K562 (cell line): Measurements from ENCODE around the gene HAPLN2. TPM values are rescaled to one million over a fixed set of nuclear protein-coding genes. Genes with fewer than 3 reads are reported as not detected.
A peak's percentile ranks its signal among the peaks of the same experiment; 100 is the strongest.

Source experiments
- CREM ChIP-seq: IDR thresholded peaks from 2 replicates; pipeline ENCODE4 v1.6.1; 2014; ENCODE audit warnings: antibody characterized with exemption, low read depth
- EWSR1 ChIP-seq: fragments of 450-650 bp; IDR thresholded peaks from 2 replicates; pipeline ENCODE4 v1.6.1; 2018; ENCODE audit warnings: borderline replicate concordance, mild to moderate bottlenecking, low read depth, moderate library complexity; ENCODE audit not compliant: partially characterized antibody
- FIP1L1 ChIP-seq: fragments of 200-400 bp; formaldehyde crosslinking; IDR thresholded peaks from 2 replicates; pipeline ENCODE4 v1.6.1; 2018; ENCODE audit warnings: mild to moderate bottlenecking, low read depth, low read length; ENCODE audit not compliant: poor library complexity, severe bottlenecking
- GATAD2A ChIP-seq: fragments of 450-650 bp; IDR thresholded peaks from 2 replicates; pipeline ENCODE4 v1.6.1; 2017
- MEF2A ChIP-seq: IDR thresholded peaks from 2 replicates; pipeline ENCODE4 v1.6.1; 2011; ENCODE audit warnings: low read depth, mild to moderate bottlenecking, low read length, moderate library complexity; ENCODE audit not compliant: control insufficient read depth
- NR3C1 ChIP-seq: sonication (generic); formaldehyde crosslinking; IDR thresholded peaks from 2 replicates; pipeline ENCODE4 v1.8.1; 2022; ENCODE audit warnings: missing genetic modification reagents
- SIN3A ChIP-seq, 2 experiments: fragments of 150-350 bp in 1 of 2; IDR thresholded peaks; 2 replicates each; pipeline ENCODE4 v1.6.1; 2011 to 2016; ENCODE audit warnings: borderline replicate concordance in 2 of 2, low read depth in 2 of 2, low read length in 2 of 2, mild to moderate bottlenecking in 2 of 2, moderate library complexity in 2 of 2; ENCODE audit not compliant: control insufficient read depth in 1 of 2
- SRSF7 ChIP-seq: fragments of 200-400 bp; formaldehyde crosslinking; optimal IDR thresholded peaks from 2 replicates; pipeline ENCODE3; 2017; ENCODE audit warnings: mild to moderate bottlenecking, low read depth, low read length
- TOE1 ChIP-seq, 2 experiments: fragments of 450-650 bp in 1 of 2; sonication (generic) in 1 of 2; formaldehyde crosslinking in 1 of 2; IDR thresholded peaks; 2 replicates each; pipeline versions ENCODE4 v1.7.1 to v1.8.0; 2016 to 2022; ENCODE audit warnings: borderline replicate concordance in 2 of 2, mild to moderate bottlenecking in 2 of 2, antibody characterized with exemption in 1 of 2, inconsistent platforms in 1 of 2, low read depth in 1 of 2, missing genetic modification reagents in 1 of 2, moderate library complexity in 1 of 2
- YY1 ChIP-seq, 3 experiments: IDR thresholded peaks; 2 replicates each; pipeline ENCODE4 v1.6.1; 2011; ENCODE audit warnings: low read length in 2 of 3, mild to moderate bottlenecking in 2 of 3, moderate library complexity in 2 of 3, borderline replicate concordance in 1 of 3, control low read depth in 1 of 3, low read depth in 1 of 3; ENCODE audit not compliant: insufficient read depth in 3 of 3, insufficient replicate concordance in 2 of 3, control insufficient read depth in 1 of 3, insufficient read length in 1 of 3; ENCODE audit errors: extremely low read depth in 1 of 3
- ZNF282 ChIP-seq: sonication (generic); formaldehyde crosslinking; IDR thresholded peaks from 2 replicates; pipeline ENCODE4 v1.8.1; 2023; ENCODE audit warnings: missing genetic modification reagents
- polyA plus RNA-seq, 8 experiments: library from polyadenylated mRNA; depleted of rRNA in 4 of 8; stranded (reverse) in 5 of 8; unstranded in 3 of 8; fragments of >200 nt; fragmentation: Nextera tagmentation in 2 of 8; fragmentation: Illumina TruSeq in 1 of 8; extraction: Ambion mirVana in 2 of 8; extraction: Trizol in 1 of 8; gene quantifications; 2 replicates each; pipeline versions ENCODE4 v1.2.1 to v1.2.3, GENCODE V29; 2011 to 2014; ENCODE audit warnings: inconsistent platforms in 1 of 8, missing spikeins in 1 of 8
- total RNA-seq, 7 experiments: library from RNA; depleted of rRNA in 6 of 7; stranded (reverse); fragments of >200 nt in 6 of 7; fragmentation: Illumina TruSeq in 2 of 7; extraction: Trizol in 2 of 7; gene quantifications; 2 replicates each; pipeline versions ENCODE4 v1.2.1 to v1.2.3, GENCODE V29; 2011 to 2021; ENCODE audit warnings: low replicate concordance in 1 of 7
- TF ChIP-seq, protein P1 (sequence below): fragments of 450-650 bp; formaldehyde crosslinking; IDR thresholded peaks from 2 replicates; pipeline ENCODE4 v1.4.0; 2020; ENCODE audit warnings: mild to moderate bottlenecking, mixed read lengths
- TF ChIP-seq, protein P2 (sequence below): fragments of 450-650 bp; IDR thresholded peaks from 2 replicates; pipeline ENCODE4 v1.6.1; 2017; ENCODE audit warnings: antibody characterized with exemption
- TF ChIP-seq, protein P3 (sequence below): fragments of 450-650 bp; IDR thresholded peaks from 2 replicates; pipeline ENCODE4 v1.7.0; 2016; ENCODE audit warnings: borderline replicate concordance
- TF ChIP-seq, protein P4 (sequence below): fragments of 450-650 bp; IDR thresholded peaks from one replicate; pipeline ENCODE4 v1.6.1; 2018; ENCODE audit warnings: mild to moderate bottlenecking, moderate library complexity; ENCODE audit not compliant: partially characterized antibody
- TF ChIP-seq, protein P5 (sequence below): sonication (generic); IDR thresholded peaks from 2 replicates; pipeline ENCODE4 v1.6.1; 2016

HAPLN2 gene
- total and polyA plus RNA-seq, 9 of the 15 experiments (the other 6 are each of a cell fraction or from before 2014, with no cell fraction given), result 0.14 to 5.2 (median 3.8) TPM; not detected in 4

DNA sequence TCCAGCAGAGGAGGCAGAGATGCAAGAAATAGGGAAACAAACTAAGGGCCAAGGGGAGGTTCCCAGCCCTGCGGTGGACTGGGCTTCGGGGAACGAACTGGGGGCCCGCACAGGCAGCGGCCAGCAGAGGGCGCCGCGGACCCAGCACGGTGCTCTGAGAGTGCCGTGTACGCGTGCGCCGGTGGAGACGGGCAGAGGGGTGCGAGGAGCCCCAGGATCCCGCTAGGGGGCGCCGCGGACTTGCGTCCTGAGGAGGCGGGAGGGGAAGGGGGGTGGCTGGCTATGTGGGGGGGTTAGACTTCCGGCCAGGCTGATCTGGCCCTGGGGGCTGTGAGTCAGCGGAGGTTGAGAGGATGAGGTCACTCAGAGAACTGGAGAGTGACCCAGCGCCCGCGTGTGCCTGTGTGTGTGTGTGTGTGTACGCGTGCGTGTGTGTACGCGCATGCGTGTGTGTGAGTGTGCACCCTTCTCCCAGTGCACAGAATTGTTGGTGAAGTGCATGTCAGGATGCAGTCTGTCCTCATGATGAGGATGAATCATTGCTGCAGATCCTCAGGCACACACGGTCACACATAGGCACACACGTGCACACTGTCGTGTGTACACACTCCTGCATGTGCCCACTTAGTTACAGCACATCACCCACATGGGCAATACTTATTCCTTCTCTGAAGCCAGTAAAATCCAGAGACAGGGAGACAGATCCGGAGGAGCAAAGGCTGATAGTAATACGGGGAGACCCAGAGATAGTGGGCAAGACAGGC is 41.0 kb downstream of the HAPLN2 start (continued):
- no peak for TF ChIP-seq SRSF7
- TF ChIP-seq ZNF282, result 0 out of 2 replicates have a peak, but pooled peaks have one; percentile 14
- TF ChIP-seq, protein P1, sequence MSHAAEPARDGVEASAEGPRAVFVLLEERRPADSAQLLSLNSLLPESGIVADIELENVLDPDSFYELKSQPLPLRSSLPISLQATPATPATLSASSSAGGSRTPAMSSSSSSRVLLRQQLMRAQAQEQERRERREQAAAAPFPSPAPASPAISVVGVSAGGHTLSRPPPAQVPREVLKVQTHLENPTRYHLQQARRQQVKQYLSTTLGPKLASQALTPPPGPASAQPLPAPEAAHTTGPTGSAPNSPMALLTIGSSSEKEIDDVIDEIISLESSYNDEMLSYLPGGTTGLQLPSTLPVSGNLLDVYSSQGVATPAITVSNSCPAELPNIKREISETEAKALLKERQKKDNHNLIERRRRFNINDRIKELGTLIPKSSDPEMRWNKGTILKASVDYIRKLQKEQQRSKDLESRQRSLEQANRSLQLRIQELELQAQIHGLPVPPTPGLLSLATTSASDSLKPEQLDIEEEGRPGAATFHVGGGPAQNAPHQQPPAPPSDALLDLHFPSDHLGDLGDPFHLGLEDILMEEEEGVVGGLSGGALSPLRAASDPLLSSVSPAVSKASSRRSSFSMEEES (CRISPR knock-in tag), result no peak
- TF ChIP-seq NR3C1 (CRISPR knock-in tag), result no peak
- TF ChIP-seq YY1 (IDR thresholded peaks at IDR 0.05; ENCODE audit: borderline replicate concordance in 1 of 3, control insufficient read depth in 1 of 3, extremely low read depth in 1 of 3, insufficient read depth in 3 of 3, insufficient read length in 1 of 3, insufficient replicate concordance in 2 of 3, low read depth in 1 of 3, low read length in 2 of 3), result peak in 2 of 3 experiments; percentile 3 to 67
- peak; percentile 39; the same call in 1 of the 2 replicates for TF ChIP-seq MEF2A
- peak in 1 of 2 experiments; percentile 32; a peak in 1 of 4 replicates for TF ChIP-seq SIN3A (IDR thresholded peaks at IDR 0.05; ENCODE audit: borderline replicate concordance in 2 of 2, control insufficient read depth in 1 of 2, low read depth in 2 of 2, low read length in 2 of 2)
- TF ChIP-seq, protein P2, sequence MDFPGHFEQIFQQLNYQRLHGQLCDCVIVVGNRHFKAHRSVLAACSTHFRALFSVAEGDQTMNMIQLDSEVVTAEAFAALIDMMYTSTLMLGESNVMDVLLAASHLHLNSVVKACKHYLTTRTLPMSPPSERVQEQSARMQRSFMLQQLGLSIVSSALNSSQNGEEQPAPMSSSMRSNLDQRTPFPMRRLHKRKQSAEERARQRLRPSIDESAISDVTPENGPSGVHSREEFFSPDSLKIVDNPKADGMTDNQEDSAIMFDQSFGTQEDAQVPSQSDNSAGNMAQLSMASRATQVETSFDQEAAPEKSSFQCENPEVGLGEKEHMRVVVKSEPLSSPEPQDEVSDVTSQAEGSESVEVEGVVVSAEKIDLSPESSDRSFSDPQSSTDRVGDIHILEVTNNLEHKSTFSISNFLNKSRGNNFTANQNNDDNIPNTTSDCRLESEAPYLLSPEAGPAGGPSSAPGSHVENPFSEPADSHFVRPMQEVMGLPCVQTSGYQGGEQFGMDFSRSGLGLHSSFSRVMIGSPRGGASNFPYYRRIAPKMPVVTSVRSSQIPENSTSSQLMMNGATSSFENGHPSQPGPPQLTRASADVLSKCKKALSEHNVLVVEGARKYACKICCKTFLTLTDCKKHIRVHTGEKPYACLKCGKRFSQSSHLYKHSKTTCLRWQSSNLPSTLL, result no peak
- TF ChIP-seq CREM, result peak; percentile 74
- TF ChIP-seq, protein P3, sequence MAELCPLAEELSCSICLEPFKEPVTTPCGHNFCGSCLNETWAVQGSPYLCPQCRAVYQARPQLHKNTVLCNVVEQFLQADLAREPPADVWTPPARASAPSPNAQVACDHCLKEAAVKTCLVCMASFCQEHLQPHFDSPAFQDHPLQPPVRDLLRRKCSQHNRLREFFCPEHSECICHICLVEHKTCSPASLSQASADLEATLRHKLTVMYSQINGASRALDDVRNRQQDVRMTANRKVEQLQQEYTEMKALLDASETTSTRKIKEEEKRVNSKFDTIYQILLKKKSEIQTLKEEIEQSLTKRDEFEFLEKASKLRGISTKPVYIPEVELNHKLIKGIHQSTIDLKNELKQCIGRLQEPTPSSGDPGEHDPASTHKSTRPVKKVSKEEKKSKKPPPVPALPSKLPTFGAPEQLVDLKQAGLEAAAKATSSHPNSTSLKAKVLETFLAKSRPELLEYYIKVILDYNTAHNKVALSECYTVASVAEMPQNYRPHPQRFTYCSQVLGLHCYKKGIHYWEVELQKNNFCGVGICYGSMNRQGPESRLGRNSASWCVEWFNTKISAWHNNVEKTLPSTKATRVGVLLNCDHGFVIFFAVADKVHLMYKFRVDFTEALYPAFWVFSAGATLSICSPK, result 0 out of 2 replicates have a peak, but pooled peaks have one; percentile 9
- TF ChIP-seq TOE1 (IDR thresholded peaks at IDR 0.05; ENCODE audit: borderline replicate concordance), result peak; percentile 84
- peak; percentile 52; the same call in 1 of the 2 replicates for TF ChIP-seq TOE1 (CRISPR knock-in tag; IDR thresholded peaks at IDR 0.05; ENCODE audit: borderline replicate concordance, low read depth)
- no peak for TF ChIP-seq EWSR1
- TF ChIP-seq, protein P4, sequence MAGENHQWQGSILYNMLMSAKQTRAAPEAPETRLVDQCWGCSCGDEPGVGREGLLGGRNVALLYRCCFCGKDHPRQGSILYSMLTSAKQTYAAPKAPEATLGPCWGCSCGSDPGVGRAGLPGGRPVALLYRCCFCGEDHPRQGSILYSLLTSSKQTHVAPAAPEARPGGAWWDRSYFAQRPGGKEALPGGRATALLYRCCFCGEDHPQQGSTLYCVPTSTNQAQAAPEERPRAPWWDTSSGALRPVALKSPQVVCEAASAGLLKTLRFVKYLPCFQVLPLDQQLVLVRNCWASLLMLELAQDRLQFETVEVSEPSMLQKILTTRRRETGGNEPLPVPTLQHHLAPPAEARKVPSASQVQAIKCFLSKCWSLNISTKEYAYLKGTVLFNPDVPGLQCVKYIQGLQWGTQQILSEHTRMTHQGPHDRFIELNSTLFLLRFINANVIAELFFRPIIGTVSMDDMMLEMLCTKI, result no peak
- no peak for TF ChIP-seq GATAD2A
- TF ChIP-seq FIP1L1, result peak; percentile 93
- TF ChIP-seq, protein P5, sequence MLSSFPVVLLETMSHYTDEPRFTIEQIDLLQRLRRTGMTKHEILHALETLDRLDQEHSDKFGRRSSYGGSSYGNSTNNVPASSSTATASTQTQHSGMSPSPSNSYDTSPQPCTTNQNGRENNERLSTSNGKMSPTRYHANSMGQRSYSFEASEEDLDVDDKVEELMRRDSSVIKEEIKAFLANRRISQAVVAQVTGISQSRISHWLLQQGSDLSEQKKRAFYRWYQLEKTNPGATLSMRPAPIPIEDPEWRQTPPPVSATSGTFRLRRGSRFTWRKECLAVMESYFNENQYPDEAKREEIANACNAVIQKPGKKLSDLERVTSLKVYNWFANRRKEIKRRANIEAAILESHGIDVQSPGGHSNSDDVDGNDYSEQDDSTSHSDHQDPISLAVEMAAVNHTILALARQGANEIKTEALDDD, result no peak
